Hepatocyte (in vitro differentiated cells): Measurements from ENCODE around the gene AGAP1.

ENCODE experiments used
- EZH2phosphoT487 ChIP-seq: fragments of 200-600 bp; sonication (generic); IDR thresholded peaks from one replicate; pipeline ENCODE4 v1.6.1; 2018; ENCODE audit warnings: antibody characterized with exemption, mild to moderate bottlenecking, low read depth, moderate library complexity; ENCODE audit not compliant: unreplicated experiment, severe bottlenecking
- TF ChIP-seq, protein P1 (sequence below): fragments of 200-600 bp; sonication (generic); IDR thresholded peaks from 2 replicates; pipeline ENCODE4 v1.5.1; 2016; ENCODE audit warnings: antibody characterized with exemption, mild to moderate bottlenecking; ENCODE audit not compliant: poor library complexity

DNA sequence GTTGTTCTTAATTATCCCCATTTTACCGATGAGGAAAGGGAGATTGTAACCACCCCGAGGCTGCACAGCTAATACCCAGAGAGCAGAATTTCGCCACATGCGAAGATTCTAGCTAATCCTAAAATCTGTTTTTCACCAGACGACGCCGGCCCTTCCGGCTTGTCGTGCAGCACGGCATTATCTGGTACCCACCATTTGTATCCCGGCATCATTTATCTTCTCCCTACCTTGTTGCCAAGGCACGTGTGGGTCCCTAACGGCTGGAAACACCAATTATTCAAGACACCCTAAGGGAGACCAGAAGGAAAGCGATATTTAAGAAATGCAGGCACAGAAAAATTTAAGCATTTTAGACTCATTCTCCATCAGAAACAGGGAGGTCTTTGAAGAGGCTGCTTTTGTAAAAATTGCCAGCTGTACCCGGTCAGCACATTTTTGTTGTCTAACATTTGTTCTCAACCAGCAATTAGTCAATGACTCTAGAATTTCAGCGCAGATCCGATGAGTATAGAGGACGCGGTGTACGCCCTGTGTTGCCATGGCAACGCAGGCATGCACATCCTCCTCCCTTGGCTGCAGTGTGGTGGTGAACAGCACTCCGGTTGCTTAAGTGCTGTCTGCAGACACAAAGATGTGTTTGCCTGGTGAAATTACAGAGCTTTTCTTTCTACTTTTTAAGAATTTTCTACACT, 111.6 kb downstream of the AGAP1 start:
- TF ChIP-seq, protein P1, sequence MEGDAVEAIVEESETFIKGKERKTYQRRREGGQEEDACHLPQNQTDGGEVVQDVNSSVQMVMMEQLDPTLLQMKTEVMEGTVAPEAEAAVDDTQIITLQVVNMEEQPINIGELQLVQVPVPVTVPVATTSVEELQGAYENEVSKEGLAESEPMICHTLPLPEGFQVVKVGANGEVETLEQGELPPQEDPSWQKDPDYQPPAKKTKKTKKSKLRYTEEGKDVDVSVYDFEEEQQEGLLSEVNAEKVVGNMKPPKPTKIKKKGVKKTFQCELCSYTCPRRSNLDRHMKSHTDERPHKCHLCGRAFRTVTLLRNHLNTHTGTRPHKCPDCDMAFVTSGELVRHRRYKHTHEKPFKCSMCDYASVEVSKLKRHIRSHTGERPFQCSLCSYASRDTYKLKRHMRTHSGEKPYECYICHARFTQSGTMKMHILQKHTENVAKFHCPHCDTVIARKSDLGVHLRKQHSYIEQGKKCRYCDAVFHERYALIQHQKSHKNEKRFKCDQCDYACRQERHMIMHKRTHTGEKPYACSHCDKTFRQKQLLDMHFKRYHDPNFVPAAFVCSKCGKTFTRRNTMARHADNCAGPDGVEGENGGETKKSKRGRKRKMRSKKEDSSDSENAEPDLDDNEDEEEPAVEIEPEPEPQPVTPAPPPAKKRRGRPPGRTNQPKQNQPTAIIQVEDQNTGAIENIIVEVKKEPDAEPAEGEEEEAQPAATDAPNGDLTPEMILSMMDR, result no peak
- TF ChIP-seq EZH2phosphoT487, result no peak
